Left forelimb (tissue), 1 donor: ENCODE data around the gene KRT76.

Experiments
- DNase-seq: peaks from one replicate; pipeline ENCODE4 v3.0.0-alpha.2; 2018; ENCODE audit warnings: low spot score

KRT76 gene

GRCh38 chr12:52813203-52813819 lies 36.2 kb upstream of the KRT76 start:
- no peak for DNase-seq

GRCh38 chr12:52812749-52813148 lies 35.6 kb upstream of the KRT76 start:
- no peak for DNase-seq

GRCh38 chr12:52812073-52812400 lies 34.9 kb upstream of the KRT76 start:
- no peak for DNase-seq

GRCh38 chr12:52811191-52812072 lies 34.3 kb upstream of the KRT76 start:
- no peak for DNase-seq

- DNase-seq, result no peak
Observed at GRCh38 chr12:52810554-52810953, 33.4 kb upstream of the KRT76 start.

GRCh38 chr12:52809166-52809565 lies 32.0 kb upstream of the KRT76 start:
- DNase-seq, result no peak

GRCh38 chr12:52808573-52809160 lies 31.5 kb upstream of the KRT76 start:
- DNase-seq, result no peak

- no peak for DNase-seq
Observed at GRCh38 chr12:52807544-52808470, 30.7 kb upstream of the KRT76 start.

- DNase-seq, result no peak
Observed at GRCh38 chr12:52806821-52807543, 29.8 kb upstream of the KRT76 start.

GRCh38 chr12:52806169-52806811 lies 29.1 kb upstream of the KRT76 start:
- DNase-seq, result no peak

GRCh38 chr12:52805739-52806138 lies 28.6 kb upstream of the KRT76 start:
- DNase-seq, result no peak

- DNase-seq, result no peak
Observed at GRCh38 chr12:52805000-52805399, 27.9 kb upstream of the KRT76 start.

- no peak for DNase-seq
Observed at GRCh38 chr12:52802442-52802841, 25.3 kb upstream of the KRT76 start.

- DNase-seq, result no peak
Observed at GRCh38 chr12:52801773-52802172, 24.6 kb upstream of the KRT76 start.

- DNase-seq, result no peak
Observed at GRCh38 chr12:52800259-52800917, 23.2 kb upstream of the KRT76 start.

GRCh38 chr12:52799505-52800211 lies 22.5 kb upstream of the KRT76 start:
- no peak for DNase-seq

- no peak for DNase-seq
Observed at GRCh38 chr12:52798671-52799504, 21.7 kb upstream of the KRT76 start.

GRCh38 chr12:52798003-52798670 lies 21.0 kb upstream of the KRT76 start:
- no peak for DNase-seq
